Activated T-cell treated with anti-CD3 and anti-CD28 coated beads, Interleukin-2, amount 50 U/mL, for 72 hours (primary cell): ENCODE data around the gene RBM39. TPM values are rescaled to one million over a fixed set of nuclear protein-coding genes. Genes with fewer than 3 reads are reported as not detected.
"Not testable (repeated sequence)": the region's sequence is repeated elsewhere in the genome, so short reads cannot be mapped to it uniquely, and the experiment has no call there.

ENCODE experiments used
- ATAC-seq, 2 donors: fragments of 150-1000 bp; cut with Tn5 transposase; replicated peaks in 1 of 2; 2 replicates each; pipeline ENCODE4 v1.10.0; 2021; ENCODE audit warnings: moderate library complexity in 2 of 2, mild to moderate bottlenecking in 1 of 2
- DNase-seq, 2 donors: peaks; one replicate each; pipeline ENCODE4 v3.0.0; 2021 to 2022; ENCODE audit warnings: mixed read lengths in 1 of 2
- H3K27ac Mint-ChIP-seq: one replicate; pipeline ENCODE4 v1.8.0; 2022; ENCODE audit warnings: mild to moderate bottlenecking, moderate library complexity, mixed read lengths
- H3K27me3 Mint-ChIP-seq: one replicate; pipeline ENCODE4 v1.8.0; 2022; ENCODE audit warnings: low read depth, mixed read lengths
- H3K36me3 Mint-ChIP-seq, 2 donors: one replicate each; pipeline ENCODE4 v1.8.0; 2022; ENCODE audit warnings: mixed read lengths in 2 of 2, mild to moderate bottlenecking in 1 of 2; ENCODE audit not compliant: insufficient read depth in 2 of 2
- H3K4me1 Mint-ChIP-seq: one replicate; pipeline ENCODE4 v1.8.0; 2022; ENCODE audit warnings: low read depth, mixed read lengths
- H3K4me3 Mint-ChIP-seq, 2 donors: one replicate each; pipeline ENCODE4 v1.8.0; 2022; ENCODE audit warnings: mild to moderate bottlenecking in 2 of 2, mixed read lengths in 2 of 2, moderate library complexity in 2 of 2
- H3K9me3 Mint-ChIP-seq, 2 donors: one replicate each; pipeline ENCODE4 v1.8.0; 2022; ENCODE audit warnings: mixed read lengths in 2 of 2
- total RNA-seq, 2 donors: library from RNA; stranded (reverse); gene quantifications; one replicate each; pipeline ENCODE4 v1.2.3, GENCODE V29; 2022

The RBM39 gene
- total RNA-seq, 2 donors from 2014 or later = 431 to 525 TPM

- Mint-ChIP-seq H3K27me3 (no peaks in the 10 kb centered on the region), H3K27ac (peak overlapping the region; percentile 99), H3K36me3 (peaks cover 10 to 14% of the 10 kb centered on the region in 2 donors), H3K4me3 (peak overlapping the region; percentile 92 to 97), H3K9me3 (peaks cover 0 to 7% of the 10 kb centered on the region in 2 donors), H3K4me1 (peaks cover 63% of the 10 kb centered on the region)
- DNase-seq = peak; percentile 65 to 69
- ATAC-seq = peak; percentile 7 to 38
Measured at GRCh38 chr20:35768731-35769664, 26.9 kb upstream of the RBM39 start.

GRCh38 chr20:35767683-35768481 is 25.8 kb upstream of the RBM39 start:
- H3K9me3 Mint-ChIP-seq = peaks cover 0 to 7% of the 10 kb centered on the region in 2 donors
- H3K4me1 Mint-ChIP-seq = peaks cover 52% of the 10 kb centered on the region
- DNase-seq (peak; percentile 60 to 65), ATAC-seq (peak in 1 of 2 donors; percentile 21)
- peak overlapping the region; percentile 92 to 97 for H3K4me3 Mint-ChIP-seq
- peaks cover 5 to 8% of the 10 kb centered on the region in 2 donors for H3K36me3 Mint-ChIP-seq
- peak overlapping the region; percentile 99 for H3K27ac Mint-ChIP-seq
- H3K27me3 Mint-ChIP-seq = no peaks in the 10 kb centered on the region

GRCh38 chr20:35766843-35767242 is 24.8 kb upstream of the RBM39 start:
- H3K4me1 Mint-ChIP-seq = peaks cover 49% of the 10 kb centered on the region
- no peak overlapping the region for H3K27ac Mint-ChIP-seq
- H3K9me3 Mint-ChIP-seq = peaks cover 0 to 7% of the 10 kb centered on the region in 2 donors
- ATAC-seq (no peak), DNase-seq (no peak)
- H3K27me3 Mint-ChIP-seq = no peaks in the 10 kb centered on the region
- H3K4me3 Mint-ChIP-seq = no peak overlapping the region
- peaks cover 5 to 8% of the 10 kb centered on the region in 2 donors for H3K36me3 Mint-ChIP-seq

GRCh38 chr20:35764936-35765335 is 22.9 kb upstream of the RBM39 start:
- ATAC-seq, DNase-seq, H3K36me3 Mint-ChIP-seq, H3K4me3 Mint-ChIP-seq, H3K27ac Mint-ChIP-seq, H3K9me3 Mint-ChIP-seq, H3K27me3 Mint-ChIP-seq: not testable (repeated sequence)
- peaks cover 41% of the 10 kb centered on the region for H3K4me1 Mint-ChIP-seq

GRCh38 chr20:35762461-35762860 is 20.4 kb upstream of the RBM39 start:
- H3K27ac Mint-ChIP-seq = no peak overlapping the region

GRCh38 chr20:35761548-35761947 is 19.5 kb upstream of the RBM39 start:
- peaks cover 20% of the 10 kb centered on the region for H3K4me1 Mint-ChIP-seq
- peak overlapping the region; percentile 75 for H3K27ac Mint-ChIP-seq
- ATAC-seq, H3K27me3 Mint-ChIP-seq, DNase-seq, H3K4me3 Mint-ChIP-seq, H3K9me3 Mint-ChIP-seq, H3K36me3 Mint-ChIP-seq: not testable (repeated sequence)

More at GRCh38 chr20:35762461-35762860, 20.4 kb upstream of the RBM39 start:
- Mint-ChIP-seq H3K36me3 (no peaks in the 10 kb centered on the region), H3K4me1 (peaks cover 21% of the 10 kb centered on the region), H3K9me3 (no peaks in the 10 kb centered on the region), H3K4me3 (no peak overlapping the region), H3K27me3 (no peaks in the 10 kb centered on the region)
- ATAC-seq = no peak
- no peak for DNase-seq

DNA sequence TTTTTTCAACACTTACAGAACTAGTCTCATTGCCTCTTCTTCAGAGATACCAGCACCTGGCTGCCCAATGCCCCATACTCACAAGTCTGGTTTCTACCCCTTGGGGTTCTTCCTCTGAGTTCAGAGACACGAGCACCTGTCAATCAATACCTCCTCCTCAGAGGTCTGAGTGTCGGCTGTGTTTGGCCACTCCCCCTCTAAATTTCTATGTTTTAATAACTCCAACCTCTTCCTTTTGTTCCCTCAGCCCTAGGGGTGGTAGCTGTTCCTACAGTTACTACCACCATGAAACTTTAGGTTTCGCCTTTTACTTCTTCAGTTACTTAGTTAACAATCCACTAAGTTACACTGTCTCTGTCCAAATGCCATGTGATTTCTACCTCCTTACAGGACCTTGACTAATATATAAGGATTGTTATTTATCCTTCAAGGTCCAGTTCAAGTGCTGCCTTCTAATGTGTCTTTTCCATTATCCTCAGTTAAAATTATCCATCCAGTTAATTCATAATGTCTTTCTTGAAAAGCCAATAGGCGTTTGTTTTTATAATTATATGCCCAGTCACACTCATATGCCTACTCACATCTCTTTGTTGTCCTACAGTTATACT is 15.1 kb upstream of the RBM39 start:
- H3K27ac Mint-ChIP-seq = peak overlapping the region; percentile 77
- no peak for DNase-seq
- H3K36me3 Mint-ChIP-seq = no peaks in the 10 kb centered on the region
- H3K9me3 Mint-ChIP-seq = no peaks in the 10 kb centered on the region
- H3K4me1 Mint-ChIP-seq = peaks cover 6% of the 10 kb centered on the region
- no peaks in the 10 kb centered on the region for H3K27me3 Mint-ChIP-seq
- no peak for ATAC-seq
- peak overlapping the region in 1 of 2 donors; percentile 3 for H3K4me3 Mint-ChIP-seq

- Mint-ChIP-seq H3K27me3 (no peaks in the 10 kb centered on the region), H3K27ac (no peak overlapping the region), H3K36me3 (no peaks in the 10 kb centered on the region), H3K9me3 (no peaks in the 10 kb centered on the region), H3K4me3 (no peak overlapping the region), H3K4me1 (peaks cover 6% of the 10 kb centered on the region)
- no peak for ATAC-seq
- DNase-seq = no peak
Measured at GRCh38 chr20:35756404-35756803, 14.3 kb upstream of the RBM39 start.

GRCh38 chr20:35750611-35751010 is 8.6 kb upstream of the RBM39 start:
- no peaks in the 10 kb centered on the region for H3K36me3 Mint-ChIP-seq
- H3K27me3 Mint-ChIP-seq = no peaks in the 10 kb centered on the region
- H3K27ac Mint-ChIP-seq = no peak overlapping the region
- H3K4me1 Mint-ChIP-seq = no peaks in the 10 kb centered on the region
- DNase-seq (no peak), ATAC-seq (no peak)
- no peak overlapping the region for H3K4me3 Mint-ChIP-seq
- H3K9me3 Mint-ChIP-seq = no peaks in the 10 kb centered on the region

GRCh38 chr20:35744492-35744841 is 2.4 kb upstream of the RBM39 start:
- Mint-ChIP-seq H3K27ac (peak overlapping the region; percentile 100), H3K4me1 (peaks cover 35% of the 10 kb centered on the region), H3K4me3 (peak overlapping the region; percentile 99 to 100), H3K36me3 (peaks cover 18 to 32% of the 10 kb centered on the region in 2 donors)
- DNase-seq, H3K27me3 Mint-ChIP-seq, H3K9me3 Mint-ChIP-seq, ATAC-seq: not testable (repeated sequence)

DNA sequence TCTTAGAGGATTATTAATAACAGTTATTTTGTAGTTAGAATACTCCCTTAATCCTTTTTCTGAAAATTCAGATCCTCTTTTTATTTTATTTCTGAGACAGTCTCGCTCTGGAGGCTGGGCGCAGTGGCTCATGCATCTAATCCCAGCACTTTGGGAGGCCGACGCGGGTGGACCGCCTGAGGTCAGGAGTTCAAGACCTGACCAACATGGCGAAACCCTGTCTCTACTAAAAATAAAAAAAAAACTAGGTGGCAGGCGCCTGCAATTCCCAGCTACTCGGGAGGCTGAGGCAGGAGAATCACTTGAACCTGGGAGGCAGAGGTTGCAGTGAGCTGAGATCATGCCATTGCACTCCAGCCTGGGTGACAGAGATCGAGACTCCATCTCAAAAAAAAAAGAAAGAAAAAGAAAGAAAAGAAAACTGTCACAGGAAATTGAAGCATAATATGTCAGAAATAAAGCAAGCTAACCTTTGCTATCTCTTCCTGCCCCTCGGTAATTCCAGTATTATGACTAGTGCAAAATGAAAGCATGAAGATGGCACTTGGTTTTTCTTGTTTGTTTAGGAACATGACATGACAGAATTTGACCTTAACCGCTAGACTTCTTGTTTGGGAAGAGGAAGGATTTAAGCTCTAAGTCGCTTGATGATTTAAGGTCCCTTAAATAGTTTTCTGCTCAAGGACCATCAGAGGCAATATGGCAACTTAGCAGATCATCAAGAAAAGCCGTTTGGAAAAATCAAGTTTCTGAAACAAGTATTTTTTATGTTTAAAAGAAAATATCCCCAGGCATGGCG is 1.8 kb upstream of the RBM39 start:
- peak overlapping the region; percentile 100 for H3K27ac Mint-ChIP-seq
- H3K27me3 Mint-ChIP-seq = no peaks in the 10 kb centered on the region
- H3K4me3 Mint-ChIP-seq = peak overlapping the region; percentile 99 to 100
- peaks cover 39% of the 10 kb centered on the region for H3K4me1 Mint-ChIP-seq
- DNase-seq = peak in 1 of 2 donors; percentile 27
- H3K9me3 Mint-ChIP-seq = no peaks in the 10 kb centered on the region
- ATAC-seq = no peak
- H3K36me3 Mint-ChIP-seq = peaks cover 21 to 36% of the 10 kb centered on the region in 2 donors
